OCI-LY7 (cell line): ENCODE results near the gene SLC25A24. TPM values are rescaled to one million over a fixed set of nuclear protein-coding genes. Genes with fewer than 3 reads are reported as not detected.

Experiments
- BruUV-seq: library from RNA; stranded (reverse); fragments of 400-500 nt; replicated peaks from 2 replicates; lab custom pipeline; 2021; lab: Mats Ljungman, UMichigan
- CTCF ChIA-PET: fragments of 300-600 bp; sonication (Branson Sonifier 250); formaldehyde crosslinking; loops from one replicate; lab custom pipeline; 2022; ENCODE audit warnings: antibody characterized with exemption; ENCODE audit not compliant: unreplicated experiment; lab: Charles Lee
- POLR2A ChIA-PET: fragments of 300-600 bp; sonication (Branson Sonifier 250); formaldehyde crosslinking; loops from one replicate; lab custom pipeline; 2022; ENCODE audit warnings: antibody characterized with exemption; lab: Charles Lee
- DNase-seq: peaks from one replicate; pipeline ENCODE4 v3.0.0-alpha.2; 2015; ENCODE audit warnings: low spot score
- H2AFZ ChIP-seq: fragments of 200-600 bp; sonication (generic), shearing (Covaris generic); 2 replicates; pipeline ENCODE4 v1.6.1; 2014; ENCODE audit warnings: mild to moderate bottlenecking, antibody characterized with exemption, low read length, moderate library complexity
- H3K27ac ChIP-seq: fragments of 200-600 bp; sonication (generic); 2 replicates; pipeline ENCODE4 v1.5.1; 2014; ENCODE audit warnings: mixed run types, low read depth, mild to moderate bottlenecking, moderate library complexity, low read length, inconsistent platforms; ENCODE audit not compliant: poor library complexity, severe bottlenecking
- H3K36me3 ChIP-seq: fragments of 200-600 bp; sonication (generic); 2 replicates; pipeline ENCODE4 v1.6.1; 2014; ENCODE audit warnings: mild to moderate bottlenecking, antibody characterized with exemption, low read length, moderate library complexity, mixed read lengths; ENCODE audit not compliant: insufficient read depth
- H3K4me1 ChIP-seq: fragments of 200-600 bp; sonication (generic); 2 replicates; pipeline ENCODE4 v1.5.1; 2014; ENCODE audit warnings: mild to moderate bottlenecking, low read length; ENCODE audit not compliant: insufficient read depth, poor library complexity, severe bottlenecking
- H3K4me2 ChIP-seq: fragments of 200-600 bp; sonication (generic); 2 replicates; pipeline ENCODE4 v1.6.1; 2014; ENCODE audit warnings: mild to moderate bottlenecking, low read length
- H3K4me3 ChIP-seq: fragments of 200-600 bp; sonication (generic); 2 replicates; pipeline ENCODE4 v1.5.1; 2014; ENCODE audit warnings: mild to moderate bottlenecking, low read depth, low read length; ENCODE audit not compliant: poor library complexity, severe bottlenecking
- H3K79me2 ChIP-seq: fragments of 200-600 bp; sonication (generic); 2 replicates; pipeline ENCODE4 v1.6.1; 2016; ENCODE audit warnings: low read depth, mild to moderate bottlenecking, low read length, moderate library complexity, mixed read lengths; ENCODE audit not compliant: insufficient read depth
- H3K9me2 ChIP-seq: fragments of 200-600 bp; sonication (generic); 2 replicates; pipeline ENCODE4 v1.6.1; 2016; ENCODE audit warnings: mild to moderate bottlenecking, low read length, mixed read lengths; ENCODE audit not compliant: insufficient read depth
- H3K9me3 ChIP-seq: fragments of 200-600 bp; sonication (generic); 2 replicates; pipeline ENCODE4 v1.6.1; 2014; ENCODE audit warnings: mild to moderate bottlenecking, mixed run types, low read length, mixed read lengths
- H4K20me1 ChIP-seq: fragments of 200-600 bp; sonication (generic); 2 replicates; pipeline ENCODE4 v1.6.1; 2014; ENCODE audit warnings: mild to moderate bottlenecking, antibody characterized with exemption, low read length, moderate library complexity, mixed read lengths; ENCODE audit not compliant: insufficient read depth
- CTCF ChIP-seq: fragments of 200-600 bp; sonication (generic); conservative IDR thresholded peaks from 2 replicates; pipeline ENCODE4 v1.5.1; 2014; ENCODE audit warnings: mild to moderate bottlenecking, antibody characterized with exemption, low read length, moderate library complexity, mixed read lengths
- EZH2phosphoT487 ChIP-seq: fragments of 200-600 bp; sonication (generic); IDR thresholded peaks from 2 replicates; pipeline ENCODE4 v1.6.1; 2018; ENCODE audit warnings: low read depth, borderline replicate concordance, mild to moderate bottlenecking, mixed run types, antibody characterized with exemption, low read length, moderate library complexity, mixed read lengths
- intact Hi-C: fragments of 100-400 bp; cut with micrococcal nuclease; formaldehyde crosslinking; loops from one replicate; pipeline ENCODE4 v1.10.0; 2022; ENCODE audit not compliant: unreplicated experiment
- total RNA-seq, 2 experiments: library from RNA; depleted of rRNA in 1 of 2; stranded (reverse); fragments of >200 nt in 1 of 2; shearing (Covaris generic) in 1 of 2; gene quantifications; 2 replicates each; pipeline ENCODE4 v1.2.3, GENCODE V29; 2014 to 2022

The SLC25A24 gene
- total RNA-seq, 2 experiments from 2014 or later, result not detected

GRCh38 chr1:108201687-108202086, 1.5 kb upstream of the SLC25A24 start:
- no peak for DNase-seq
- BruUV-seq, result no TSS peak
- no peak overlapping the region for H2AFZ ChIP-seq
- H3K9me2 ChIP-seq, result no peaks in the 10 kb centered on the region
- no peak overlapping the region for H3K27ac ChIP-seq
- H3K4me1 ChIP-seq, result no peaks in the 10 kb centered on the region
- intact Hi-C loops, result loop anchor here (10.0 kb wide), 1 partner anchor 443 kb away; no protein-coding TSS in a partner anchor
- no peaks in the 10 kb centered on the region for H3K9me3 ChIP-seq
- H3K4me2 ChIP-seq, result no peak overlapping the region
- H3K79me2 ChIP-seq, result no peaks in the 10 kb centered on the region
- no peaks in the 10 kb centered on the region for H3K36me3 ChIP-seq
- ChIA-PET POLR2A (interaction anchor here (0.6 kb wide), 2 partner anchors 20 to 304 kb away, joined by 3 to 4 read pairs; no protein-coding TSS in a partner anchor), CTCF (no interaction called here)
- TF ChIP-seq EZH2phosphoT487 (no peak), CTCF (no peak)
- H3K4me3 ChIP-seq, result no peak overlapping the region
- H4K20me1 ChIP-seq, result no peaks in the 10 kb centered on the region

- Histone ChIP-seq H3K9me2 (no peaks in the 10 kb centered on the region), H3K4me2 (peak overlapping the region; percentile 58), H4K20me1 (no peaks in the 10 kb centered on the region), H3K4me3 (peak overlapping the region; percentile 50), H3K27ac (no peak overlapping the region), H3K79me2 (no peaks in the 10 kb centered on the region), H2AFZ (peak overlapping the region; percentile 78; the same call in 1 of the 2 replicates), H3K36me3 (no peaks in the 10 kb centered on the region), H3K9me3 (no peaks in the 10 kb centered on the region), H3K4me1 (no peaks in the 10 kb centered on the region)
- TF ChIP-seq CTCF, result peak; percentile 53
- no peak for TF ChIP-seq EZH2phosphoT487
- no TSS peak for BruUV-seq
- intact Hi-C loops, result loop anchor here (10.0 kb wide), 1 partner anchor 444 kb away; no protein-coding TSS in a partner anchor
- POLR2A ChIA-PET, result no interaction called here
- DNase-seq, result peak; percentile 28
- CTCF ChIA-PET, result no interaction called here
These were observed 526 bp upstream of the SLC25A24 start for GRCh38 chr1:108200687-108201051.

- Histone ChIP-seq H3K9me3 (no peaks in the 10 kb centered on the region), H3K4me1 (no peaks in the 10 kb centered on the region), H3K36me3 (no peaks in the 10 kb centered on the region), H4K20me1 (no peaks in the 10 kb centered on the region), H3K4me2 (no peak overlapping the region; the same call in 1 of the 2 replicates), H3K79me2 (no peaks in the 10 kb centered on the region), H3K4me3 (no peak overlapping the region), H3K27ac (no peak overlapping the region), H3K9me2 (no peaks in the 10 kb centered on the region), H2AFZ (no peak overlapping the region)
- BruUV-seq, result no TSS peak
- DNase-seq, result no peak
- intact Hi-C loops, result loop anchor here (10.0 kb wide), 1 partner anchor 424 kb away; no protein-coding TSS in a partner anchor
- TF ChIP-seq EZH2phosphoT487 (no peak), CTCF (no peak)
- CTCF ChIA-PET, result no interaction called here
- POLR2A ChIA-PET, result no interaction called here
These were observed 897 bp downstream of the SLC25A24 start for GRCh38 chr1:108199201-108199691.
